HG02588 (cell line): Measurements from ENCODE around the gene GATAD2A.
"Not testable (repeated sequence)": the region's sequence is repeated elsewhere in the genome, so short reads cannot be mapped to it uniquely, and the experiment has no call there.

Experiments used
- ATAC-seq: cut with Tn5 transposase; IDR thresholded peaks from one replicate; pipeline ENCODE4 v1.9.1; 2021; ENCODE audit warnings: mild to moderate bottlenecking, moderate library complexity; ENCODE audit not compliant: unreplicated experiment

GATAD2A gene

GRCh38 chr19:19404879-19405860, at the start of gene GATAD2A:
TSS of gene GATAD2A (plus strand) at chr19:19405675. CDS start at chr19:19465346, 59,671 bp downstream.
- ATAC-seq, result peak; percentile 71

GRCh38 chr19:19356500-19356899, 49.0 kb upstream of the GATAD2A start:
- no peak for ATAC-seq

- no peak for ATAC-seq
Measured at GRCh38 chr19:19356901-19357566, 48.4 kb upstream of the GATAD2A start.

- ATAC-seq, result peak; percentile 54
Measured at GRCh38 chr19:19361075-19361594, 44.3 kb upstream of the GATAD2A start.

- no peak for ATAC-seq
Measured at GRCh38 chr19:19362075-19362474, 43.4 kb upstream of the GATAD2A start.

GRCh38 chr19:19366434-19367396, 38.8 kb upstream of the GATAD2A start:
- ATAC-seq, result no peak

GRCh38 chr19:19368087-19368486, 37.4 kb upstream of the GATAD2A start:
- ATAC-seq, result no peak

GRCh38 chr19:19371059-19371458, 34.4 kb upstream of the GATAD2A start:
- ATAC-seq, result no peak

GRCh38 chr19:19372656-19373416, 32.6 kb upstream of the GATAD2A start:
- ATAC-seq, result peak; percentile 64

GRCh38 chr19:19379527-19379926, 25.9 kb upstream of the GATAD2A start:
- ATAC-seq, result no peak

GRCh38 chr19:19380316-19380715, 25.2 kb upstream of the GATAD2A start:
- ATAC-seq, result not testable (repeated sequence)

- ATAC-seq, result no peak
Measured at GRCh38 chr19:19381007-19381926, 24.2 kb upstream of the GATAD2A start.

- no peak for ATAC-seq
Measured at GRCh38 chr19:19382118-19382517, 23.4 kb upstream of the GATAD2A start.

GRCh38 chr19:19384486-19384885, 21.0 kb upstream of the GATAD2A start:
- no peak for ATAC-seq

- ATAC-seq, result peak; percentile 91
Measured at GRCh38 chr19:19385131-19385895, 20.2 kb upstream of the GATAD2A start.

- ATAC-seq, result peak; percentile 24
Measured at GRCh38 chr19:19385896-19386869, 19.3 kb upstream of the GATAD2A start.

- ATAC-seq, result no peak
Measured at GRCh38 chr19:19387108-19387507, 18.4 kb upstream of the GATAD2A start.
